Measurements from ENCODE around the gene COL7A1.
A peak's percentile ranks its signal among the peaks of the same experiment; 100 is the strongest.

Gene COL7A1

GRCh38 chr3:48619541-48620524 is 24.7 kb upstream of the COL7A1 start:
- DNase-seq (ENCODE audit: low spot score) = no peak

- no peak for DNase-seq (ENCODE audit: low spot score)
Measured at GRCh38 chr3:48617559-48617958, 22.4 kb upstream of the COL7A1 start.

GRCh38 chr3:48614044-48614443 is 18.9 kb upstream of the COL7A1 start:
- DNase-seq (ENCODE audit: low spot score) = no peak

GRCh38 chr3:48612309-48612708 is 17.2 kb upstream of the COL7A1 start:
- no peak for DNase-seq (ENCODE audit: low spot score)

GRCh38 chr3:48609088-48610005 is 14.2 kb upstream of the COL7A1 start, which contains the start of gene UQCRC1:
UQCRC1 (minus strand) TSS chr3:48609646; CDS start chr3:48609620, 26 bp downstream.
- DNase-seq (ENCODE audit: low spot score) = peak; percentile 97

- DNase-seq (ENCODE audit: low spot score) = no peak
Measured at GRCh38 chr3:48607519-48607918, 12.4 kb upstream of the COL7A1 start.

GRCh38 chr3:48601622-48601994 is 6.5 kb upstream of the COL7A1 start:
- no peak for DNase-seq (ENCODE audit: low spot score)

GRCh38 chr3:48600711-48601621 is 5.8 kb upstream of the COL7A1 start:
- DNase-seq (ENCODE audit: low spot score) = no peak

- DNase-seq (ENCODE audit: low spot score) = no peak
Measured at GRCh38 chr3:48599509-48600285, 4.6 kb upstream of the COL7A1 start.

GRCh38 chr3:48599077-48599501 is 4.0 kb upstream of the COL7A1 start:
- no peak for DNase-seq (ENCODE audit: low spot score)

- peak; percentile 44 for DNase-seq (ENCODE audit: low spot score)
Measured at GRCh38 chr3:48598323-48599076, 3.4 kb upstream of the COL7A1 start.

- DNase-seq (ENCODE audit: low spot score) = no peak
Measured at GRCh38 chr3:48597408-48597800, 2.3 kb upstream of the COL7A1 start.

GRCh38 chr3:48596676-48597407 is 1.7 kb upstream of the COL7A1 start:
- DNase-seq (ENCODE audit: low spot score) = no peak

- no peak for DNase-seq (ENCODE audit: low spot score)
Measured at GRCh38 chr3:48596157-48596556, 1.0 kb upstream of the COL7A1 start.

GRCh38 chr3:48595526-48596121 is 495 bp upstream of the COL7A1 start:
- DNase-seq (ENCODE audit: low spot score) = peak; percentile 69

- no peak for DNase-seq (ENCODE audit: low spot score)
Measured at GRCh38 chr3:48594417-48595049, 596 bp downstream of the COL7A1 start.

- no peak for DNase-seq (ENCODE audit: low spot score)
Measured at GRCh38 chr3:48593337-48593736, 1.8 kb downstream of the COL7A1 start.

- DNase-seq (ENCODE audit: low spot score) = no peak
Measured at GRCh38 chr3:48592519-48593087, 2.5 kb downstream of the COL7A1 start.
